Left renal pelvis (tissue), 4 donors: ENCODE data around the gene TDRD10. TPM values are rescaled to one million over a fixed set of nuclear protein-coding genes. Genes with fewer than 3 reads are reported as not detected.

ENCODE experiments used
- DNase-seq, 4 donors: peaks; one replicate each; pipeline ENCODE4 v3.0.0-alpha.2; 2013; ENCODE audit warnings: low read depth in 4 of 4, low spot score in 3 of 4
- polyA plus RNA-seq, 4 donors: library from polyadenylated mRNA; unstranded; fragments of 120-200 nt; gene quantifications; one replicate each; pipeline ENCODE4 v1.2.1, GENCODE V29; 2013; ENCODE audit not compliant: insufficient read length in 4 of 4

The TDRD10 gene
- polyA plus RNA-seq, 4 donors: 0.67 to 2.6 (median 1.8) TPM

DNA sequence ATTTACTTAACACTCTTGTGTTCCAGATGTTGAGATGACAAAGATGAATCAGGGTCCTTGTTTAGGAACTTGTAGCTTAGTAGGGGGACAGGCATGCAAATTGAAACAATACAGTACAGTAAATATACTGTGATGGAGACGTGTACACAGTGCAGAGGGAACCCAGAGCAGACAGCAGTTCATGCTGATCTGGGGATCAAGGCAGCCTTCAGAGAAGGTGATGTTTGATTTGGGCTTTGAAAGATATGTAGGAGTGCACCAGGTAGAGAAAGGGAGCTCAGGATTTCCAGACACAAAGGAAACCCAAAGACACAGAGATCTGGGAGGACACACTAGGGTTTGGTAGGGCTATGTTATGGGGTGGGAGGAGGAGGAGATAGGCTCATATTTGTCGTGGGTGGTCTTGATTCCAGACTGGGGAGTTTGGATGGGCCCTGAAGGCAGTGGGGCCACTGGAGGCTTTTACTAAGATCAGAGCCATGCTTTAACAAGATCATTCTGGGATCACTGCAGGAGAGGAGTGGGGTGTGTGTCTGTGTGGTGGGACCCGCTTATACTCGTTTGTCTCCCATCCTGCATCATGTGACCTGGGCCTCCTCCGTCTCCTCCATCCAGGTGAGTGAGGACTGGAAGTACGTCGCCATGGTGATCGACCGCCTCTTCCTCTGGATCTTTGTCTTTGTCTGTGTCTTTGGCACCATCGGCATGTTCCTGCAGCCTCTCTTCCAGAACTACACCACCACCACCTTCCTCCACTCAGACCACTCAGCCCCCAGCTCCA, 73.3 kb downstream of the TDRD10 start:
- no peak for DNase-seq

DNA sequence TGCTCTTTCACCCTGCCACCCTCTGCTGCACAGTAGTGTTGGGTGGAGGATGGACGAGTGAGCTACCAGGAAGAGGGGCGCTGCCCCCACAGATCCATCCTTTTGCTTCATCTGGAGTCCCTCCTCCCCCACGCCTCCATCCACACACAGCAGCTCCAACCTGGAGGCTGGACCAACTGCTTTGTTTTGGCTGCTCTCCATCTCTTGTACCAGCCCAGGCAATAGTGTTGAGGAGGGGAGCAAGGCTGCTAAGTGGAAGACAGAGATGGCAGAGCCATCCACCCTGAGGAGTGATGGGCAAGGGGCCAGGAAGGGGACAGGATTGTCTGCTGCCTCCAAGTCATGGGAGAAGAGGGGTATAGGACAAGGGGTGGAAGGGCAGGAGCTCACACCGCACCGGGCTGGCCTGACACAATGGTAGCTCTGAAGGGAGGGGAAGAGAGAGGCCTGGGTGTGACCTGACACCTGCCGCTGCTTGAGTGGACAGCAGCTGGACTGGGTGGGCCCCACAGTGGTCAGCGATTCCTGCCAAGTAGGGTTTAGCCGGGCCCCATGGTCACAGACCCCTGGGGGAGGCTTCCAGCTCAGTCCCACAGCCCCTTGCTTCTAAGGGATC, 74.0 kb downstream of the TDRD10 start:
- no peak for DNase-seq

DNA sequence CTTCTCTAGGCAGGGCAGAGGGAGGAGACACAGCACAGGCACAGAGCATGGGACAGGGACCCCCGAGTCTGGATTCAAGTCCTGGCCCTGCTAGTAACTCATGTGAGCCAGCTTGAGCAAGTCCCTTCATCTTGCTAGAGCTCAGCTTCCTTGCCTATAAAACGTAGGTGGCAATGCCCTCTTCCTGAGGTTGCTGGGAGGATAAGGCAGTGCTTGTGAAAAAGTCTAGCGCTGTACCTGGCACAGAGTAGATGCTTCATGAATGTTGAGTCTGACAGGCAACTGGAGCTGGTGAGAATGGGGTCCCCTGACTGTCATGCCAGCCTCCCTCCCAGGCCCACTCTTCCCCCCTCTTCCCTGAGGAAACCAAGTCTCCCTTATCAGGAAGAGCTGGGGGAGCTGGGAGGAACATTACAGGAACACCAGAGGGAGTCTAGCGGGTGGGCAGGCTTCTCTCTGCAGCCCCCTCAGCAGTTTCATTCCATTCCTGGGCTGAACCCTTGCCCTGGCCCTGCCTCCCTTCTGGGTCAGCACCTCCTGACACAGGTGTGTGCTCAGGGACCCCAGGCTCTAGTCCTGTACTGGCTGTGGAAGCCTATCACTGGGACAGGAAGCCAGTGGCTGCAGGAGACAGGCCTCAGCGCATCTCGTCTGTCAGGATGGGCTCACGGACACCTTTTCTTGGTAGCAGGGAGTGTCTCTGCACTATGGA, 75.5 kb downstream of the TDRD10 start:
- DNase-seq: no peak

DNA sequence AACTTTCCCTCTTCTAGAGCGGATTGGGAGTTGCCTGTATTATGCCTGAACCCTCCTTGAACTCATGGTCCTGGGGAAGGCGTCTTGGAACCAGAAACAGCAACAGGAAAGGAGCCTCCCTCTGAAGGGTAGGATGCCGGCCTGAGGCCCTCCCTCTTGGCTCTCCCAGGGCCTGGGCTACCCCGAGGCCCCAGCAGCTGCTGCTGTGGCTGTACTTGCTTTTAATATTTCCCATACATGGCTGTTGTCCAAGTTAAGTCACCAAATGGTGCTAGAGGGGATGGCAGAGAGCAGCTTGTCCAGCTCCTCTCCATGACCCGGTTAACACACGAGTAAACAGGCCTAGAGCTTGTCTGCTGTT, 76.0 kb downstream of the TDRD10 start:
- no peak for DNase-seq

DNA sequence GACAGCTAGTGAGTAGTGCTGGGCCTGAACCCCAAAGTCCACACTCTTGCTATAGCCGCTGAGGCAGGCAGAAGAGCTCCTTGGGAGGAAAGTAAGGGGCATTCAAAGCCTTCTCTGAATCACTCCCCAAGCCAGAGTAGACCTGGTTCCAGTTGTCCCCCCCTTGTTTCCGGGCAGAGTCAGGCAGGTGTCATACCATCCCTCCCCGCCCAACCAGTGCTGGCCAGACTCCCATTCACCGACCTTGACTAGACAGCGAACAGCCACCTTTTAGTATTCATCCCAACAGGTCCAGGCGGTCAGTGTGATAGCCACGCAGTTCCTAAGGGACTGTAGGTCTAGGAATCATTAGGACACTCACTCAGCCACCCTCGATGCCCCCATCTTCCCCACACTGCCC, 77.4 kb downstream of the TDRD10 start:
- DNase-seq: no peak

DNA sequence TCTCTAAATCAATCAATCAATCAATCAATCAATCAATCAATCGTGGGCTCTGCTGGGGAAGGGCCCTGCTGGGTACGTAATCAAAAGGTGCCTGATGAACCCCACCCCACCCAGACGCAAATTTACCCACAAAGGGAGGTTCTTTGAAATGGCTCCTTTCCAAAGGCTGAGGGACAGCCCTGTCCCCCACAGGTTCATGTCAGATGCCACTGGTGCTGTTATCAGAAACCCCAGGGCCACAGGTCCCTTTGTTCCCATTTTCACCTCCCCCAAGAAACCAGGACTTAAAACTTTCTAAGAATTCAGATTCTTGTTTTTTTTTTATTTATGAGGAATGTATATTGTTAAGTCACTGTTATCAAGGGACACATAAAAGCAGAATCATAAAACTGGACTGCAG, 79.7 kb downstream of the TDRD10 start:
- no peak for DNase-seq

DNA sequence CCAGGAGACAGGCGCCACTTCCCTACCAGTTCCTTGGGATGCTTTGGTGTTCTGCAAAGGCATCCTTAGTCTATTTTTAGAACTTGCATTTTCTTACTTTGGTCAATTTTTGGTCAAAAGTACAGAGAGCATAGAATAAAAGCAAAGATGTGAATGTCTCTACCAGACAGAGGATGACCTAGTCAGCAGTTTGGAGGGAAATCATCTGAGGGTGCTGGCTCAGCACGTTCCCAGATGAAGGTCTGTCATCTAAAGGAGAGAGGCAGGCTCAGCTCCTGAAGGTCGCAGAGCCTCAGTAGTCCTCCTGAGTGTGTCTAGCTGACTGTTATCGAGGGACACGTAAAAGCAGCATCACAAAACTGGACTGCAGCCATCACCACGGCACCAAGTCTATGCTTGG, 80.9 kb downstream of the TDRD10 start:
- DNase-seq: no peak

DNA sequence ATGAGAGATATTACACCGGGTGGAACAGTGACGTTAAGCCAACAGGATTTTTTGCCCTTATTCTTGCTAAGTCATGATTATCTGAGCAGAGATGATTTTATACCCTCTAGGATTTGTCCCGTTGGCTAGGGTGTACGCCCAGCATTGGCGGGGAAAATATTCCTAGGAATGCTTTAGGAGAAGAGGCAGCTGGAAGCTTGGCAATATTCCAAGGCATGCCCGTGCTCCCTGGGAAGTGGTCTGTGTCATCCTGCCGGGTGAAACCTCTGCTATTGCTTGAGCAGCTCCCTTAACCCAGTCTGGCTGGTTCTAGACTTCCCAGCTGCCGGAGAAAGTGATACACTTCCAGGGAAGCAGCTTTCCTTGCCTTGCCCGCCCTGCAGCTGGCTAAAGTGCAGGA, 81.8 kb downstream of the TDRD10 start:
- DNase-seq: no peak

DNA sequence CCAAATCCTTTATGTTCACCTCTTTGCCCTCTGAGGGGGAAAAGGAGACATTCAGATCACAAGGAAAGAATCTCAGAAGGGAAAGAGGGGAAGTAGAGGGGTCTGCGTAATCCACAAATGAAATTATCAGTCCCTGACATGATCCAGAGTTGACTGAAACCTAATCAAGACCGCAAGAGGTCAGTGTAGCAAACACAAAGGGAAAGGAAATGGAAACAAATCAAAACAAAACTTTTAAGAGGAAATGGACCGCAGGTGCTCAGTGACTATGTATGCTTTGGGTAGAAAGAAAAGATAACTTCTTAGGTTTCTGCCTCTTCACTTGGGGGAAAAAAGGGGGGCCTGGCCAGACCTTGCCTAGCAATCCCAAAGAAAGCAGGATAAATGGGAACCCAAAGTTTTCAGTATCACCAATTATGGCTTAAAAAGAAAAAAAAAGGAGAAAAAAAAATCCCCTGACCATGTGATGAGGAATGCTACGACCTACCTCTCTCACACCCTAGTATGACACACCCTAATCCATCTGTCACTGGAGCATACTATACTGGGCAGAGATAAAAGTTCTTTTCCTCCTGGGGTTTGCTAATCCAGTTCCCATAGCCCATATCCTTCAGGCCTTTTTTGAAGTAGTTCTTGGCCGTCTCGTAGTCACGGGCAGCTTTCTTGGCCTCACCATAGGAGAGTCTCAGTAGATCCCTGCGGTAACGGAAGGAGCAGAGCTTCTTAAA, 82.4 kb downstream of the TDRD10 start:
- DNase-seq: no peak

DNA sequence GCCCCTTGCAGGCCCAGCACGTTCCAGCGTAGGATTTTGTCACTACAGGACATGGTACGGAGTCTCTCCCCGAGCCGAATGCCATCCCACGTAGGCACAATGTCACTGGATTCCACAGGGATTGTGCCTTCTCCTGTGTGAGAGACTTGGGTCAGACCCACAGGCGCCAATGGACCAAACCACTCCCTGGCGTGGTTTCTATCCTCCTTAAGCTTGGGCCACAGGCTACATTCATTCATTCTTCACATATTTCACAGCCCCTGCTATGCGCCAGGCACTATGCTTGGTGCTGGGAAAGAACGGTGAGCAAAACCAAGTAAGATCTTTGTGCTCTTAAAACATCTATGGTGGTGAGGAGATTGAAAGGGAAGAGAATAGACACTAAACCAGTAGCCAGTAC, 84.2 kb downstream of the TDRD10 start:
- DNase-seq: no peak

DNA sequence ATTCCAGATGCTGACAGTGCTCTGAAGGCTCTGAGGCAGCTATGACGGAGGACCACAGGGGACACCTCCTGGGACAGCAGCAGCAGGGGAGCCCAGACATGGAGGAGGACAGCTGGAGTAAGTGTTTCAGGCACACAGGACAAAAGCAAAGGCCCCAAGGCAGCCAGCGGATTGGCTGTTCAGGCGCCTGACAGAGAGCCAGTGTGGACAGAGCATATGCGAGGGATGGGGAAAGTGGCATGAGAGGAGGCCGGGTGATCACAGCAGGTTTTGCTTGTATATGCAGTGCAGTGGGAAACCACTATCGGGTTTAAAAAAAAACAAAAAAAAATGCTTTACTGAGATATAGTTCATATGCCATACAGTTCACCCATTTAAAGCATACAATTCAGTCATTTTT, 84.6 kb downstream of the TDRD10 start:
- no peak for DNase-seq

DNA sequence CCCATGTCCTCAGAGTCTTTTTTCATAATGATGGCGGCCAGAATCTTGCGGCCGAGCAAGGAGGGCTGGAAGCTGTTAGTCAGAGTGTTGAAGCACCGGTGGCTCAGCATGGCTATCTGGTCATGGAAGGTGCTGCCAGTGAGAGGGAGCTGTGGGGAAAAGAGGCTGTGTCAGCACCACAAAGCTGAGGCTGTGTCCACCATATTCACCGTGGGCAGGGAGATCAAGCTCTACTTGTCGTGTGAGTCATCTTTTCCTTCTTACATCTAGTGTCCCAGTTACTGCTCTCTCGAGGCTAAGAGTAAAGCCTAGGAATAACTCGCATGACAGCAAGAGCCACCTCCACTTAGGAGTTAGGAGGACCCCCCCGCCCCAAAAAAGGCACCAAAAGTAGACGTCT, 87.8 kb downstream of the TDRD10 start:
- no peak for DNase-seq

DNA sequence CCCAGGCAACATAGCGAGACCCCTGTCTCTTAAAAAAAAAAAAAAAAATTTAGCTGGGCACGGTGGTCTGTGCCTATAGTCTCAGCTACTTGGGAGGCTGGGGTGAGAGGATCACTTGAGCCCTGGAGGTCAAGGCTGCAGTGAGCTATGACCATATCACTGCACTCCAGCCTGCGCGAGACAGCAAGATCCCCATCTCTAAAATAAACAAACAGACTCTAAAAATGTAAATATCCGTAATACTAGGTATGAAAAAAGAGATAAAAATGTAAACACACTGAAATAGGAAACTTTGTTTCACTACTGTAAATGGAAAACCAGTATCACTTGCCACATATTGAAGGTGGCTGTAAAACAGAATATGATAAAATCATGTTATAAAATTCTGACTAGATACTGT, 88.7 kb downstream of the TDRD10 start:
- no peak for DNase-seq

DNA sequence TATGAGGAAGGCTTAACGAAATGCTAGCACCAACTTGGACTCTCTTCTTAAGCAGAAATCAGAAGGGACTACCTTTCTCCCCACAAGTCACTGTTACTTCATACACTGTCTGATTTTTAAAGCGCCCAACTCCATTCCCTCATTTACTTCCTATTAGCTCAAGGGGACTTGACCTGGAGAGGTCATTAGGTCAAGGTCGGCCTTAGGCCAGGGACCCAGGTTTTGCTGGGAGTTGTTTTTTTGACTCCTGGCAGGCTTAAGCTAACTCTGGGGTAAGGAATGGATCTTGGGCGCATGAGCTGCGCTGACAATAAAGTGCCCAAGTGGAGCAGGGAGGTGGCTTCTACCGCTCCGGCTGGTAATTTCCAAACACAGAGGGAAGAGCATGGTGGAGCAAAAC, 89.2 kb downstream of the TDRD10 start:
- DNase-seq: no peak

DNA sequence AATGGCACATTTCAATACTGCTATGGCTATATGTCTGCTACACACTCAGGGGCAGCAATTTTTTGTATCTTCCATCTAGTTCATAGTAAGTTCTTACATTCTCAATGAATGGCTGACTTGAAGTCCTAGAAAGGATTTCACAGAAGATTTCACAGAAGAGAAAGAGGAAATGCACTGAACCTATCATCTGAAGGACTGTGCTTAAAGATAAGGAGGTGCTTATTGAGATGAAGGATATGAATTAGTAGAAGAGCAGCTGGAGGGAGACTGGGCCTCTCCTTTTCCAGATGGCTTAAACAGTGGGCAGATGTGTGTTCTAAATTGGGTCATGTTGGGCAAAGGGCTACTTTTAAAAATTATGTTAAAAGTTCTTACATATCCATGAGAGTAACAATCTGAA, 91.4 kb downstream of the TDRD10 start:
- DNase-seq: no peak

DNA sequence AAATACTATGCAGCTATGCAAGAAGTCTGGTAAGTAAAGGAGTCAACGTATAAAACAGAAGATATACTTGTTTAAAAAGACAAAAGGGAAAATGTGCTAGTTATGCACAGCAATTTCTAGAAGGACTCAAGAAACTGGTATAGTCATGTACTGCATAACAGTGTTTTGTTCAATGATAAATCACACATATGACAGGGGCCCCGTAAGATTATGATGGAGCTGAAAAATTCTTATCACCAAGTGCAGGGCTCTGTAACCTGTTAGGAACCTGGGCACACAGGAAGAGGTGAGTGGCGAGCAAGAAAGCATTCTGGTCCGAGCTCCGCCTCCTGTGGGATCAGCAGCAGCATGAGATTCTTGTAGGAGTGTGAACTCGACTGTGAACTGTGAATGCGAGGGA, 92.8 kb downstream of the TDRD10 start:
- DNase-seq: no peak

DNA sequence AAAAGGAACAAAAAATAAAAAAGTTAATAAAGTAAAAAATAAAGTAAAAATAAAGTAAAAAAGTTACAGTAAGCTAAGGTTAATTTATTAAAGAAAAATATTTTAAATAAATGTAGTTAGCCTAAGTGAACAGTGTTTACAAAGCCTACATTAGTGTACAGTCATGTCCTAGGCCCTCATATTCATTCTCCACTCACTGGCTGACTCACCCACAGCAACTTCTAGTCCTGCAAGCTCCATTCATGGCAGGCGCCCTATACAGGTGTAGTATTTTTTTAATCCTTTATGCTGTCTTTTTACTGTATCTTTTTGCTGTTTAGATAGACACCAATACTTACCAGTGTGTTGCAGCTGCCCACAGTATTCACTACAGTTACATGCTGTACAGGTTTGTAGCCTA, 93.6 kb downstream of the TDRD10 start:
- no peak for DNase-seq
